NOMO-1 treated with dmso at 0.1 percent for 144 hours (cell line): ENCODE measurements around the gene NPAS2.

Experiments used
- DNase-seq: peaks from one replicate; lab custom pipeline; 2025; ENCODE audit not compliant: unreplicated experiment; lab: John Stamatoyannopoulos, UW

NPAS2 gene

GRCh38 chr2:100880036-100880435 lies 60.1 kb downstream of the NPAS2 start:
- DNase-seq, result no peak

- DNase-seq, result no peak
Observed at GRCh38 chr2:100880730-100881129, 60.8 kb downstream of the NPAS2 start.

DNA sequence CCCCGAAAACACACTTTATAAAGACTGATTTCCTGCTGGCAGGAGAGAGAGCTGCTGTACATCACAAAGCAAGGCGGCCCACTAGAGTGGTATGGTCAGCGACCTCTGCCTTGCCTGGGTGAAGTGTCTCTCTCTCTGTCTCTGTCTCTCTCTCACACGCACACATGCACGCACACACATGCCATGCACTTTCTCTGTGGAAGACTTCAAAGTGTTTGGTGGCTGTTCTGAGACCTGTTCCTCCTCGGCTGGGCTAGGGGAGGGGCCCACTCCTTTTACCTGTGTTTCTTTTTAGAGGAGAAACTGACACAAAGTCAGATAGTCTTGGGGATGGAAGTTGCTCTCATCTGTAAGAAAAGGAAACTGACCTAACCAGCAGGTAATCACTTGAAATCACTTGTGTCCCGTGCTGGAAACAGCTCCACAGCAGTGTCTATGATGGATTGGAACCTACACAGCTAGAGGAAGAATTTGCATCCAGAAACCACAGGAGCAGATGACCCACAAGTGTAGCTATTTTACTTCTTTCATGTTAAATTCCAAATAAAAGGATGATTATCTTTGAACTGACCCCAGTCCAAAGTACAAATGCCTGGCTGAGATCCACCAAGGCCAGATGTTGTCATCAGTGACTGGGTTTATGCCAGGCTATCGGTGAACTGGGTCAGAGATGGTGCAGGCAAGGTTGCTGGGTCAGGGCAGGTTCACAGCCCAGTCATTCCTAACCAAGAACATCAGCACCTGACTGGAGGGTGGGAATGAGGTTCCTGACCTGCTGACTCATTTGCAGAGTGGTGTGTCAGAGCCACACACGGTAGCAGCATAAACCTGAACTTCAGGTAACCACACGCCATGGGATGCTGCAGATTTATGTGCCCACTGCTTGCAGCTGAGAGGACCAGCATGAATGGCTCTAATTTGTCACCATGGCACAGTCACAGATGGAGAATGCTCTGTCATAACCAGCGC lies 63.0 kb downstream of the NPAS2 start:
- no peak for DNase-seq

DNA sequence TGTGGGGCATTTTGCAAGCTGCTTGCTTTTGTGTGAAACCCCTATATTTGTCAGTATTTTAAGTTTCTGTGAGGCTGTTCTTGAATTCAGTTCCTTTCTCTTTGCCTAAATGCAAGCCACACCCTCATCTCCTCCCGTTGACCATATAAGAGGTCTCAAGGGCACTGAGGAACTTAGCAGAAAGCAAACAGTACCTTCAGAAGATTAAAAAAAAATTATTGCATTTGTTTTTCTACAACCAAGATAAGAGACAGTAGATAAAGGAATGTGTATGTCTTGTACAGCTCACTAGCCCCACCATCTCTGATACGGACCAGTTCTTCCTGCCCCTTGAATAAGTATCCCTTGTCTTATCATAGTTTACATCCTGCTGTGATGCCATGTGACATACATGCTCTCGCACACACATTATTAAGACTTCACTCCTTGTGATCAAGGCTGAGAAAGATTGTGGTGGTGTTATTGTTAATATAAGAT lies 64.2 kb downstream of the NPAS2 start:
- DNase-seq, result no peak

DNA sequence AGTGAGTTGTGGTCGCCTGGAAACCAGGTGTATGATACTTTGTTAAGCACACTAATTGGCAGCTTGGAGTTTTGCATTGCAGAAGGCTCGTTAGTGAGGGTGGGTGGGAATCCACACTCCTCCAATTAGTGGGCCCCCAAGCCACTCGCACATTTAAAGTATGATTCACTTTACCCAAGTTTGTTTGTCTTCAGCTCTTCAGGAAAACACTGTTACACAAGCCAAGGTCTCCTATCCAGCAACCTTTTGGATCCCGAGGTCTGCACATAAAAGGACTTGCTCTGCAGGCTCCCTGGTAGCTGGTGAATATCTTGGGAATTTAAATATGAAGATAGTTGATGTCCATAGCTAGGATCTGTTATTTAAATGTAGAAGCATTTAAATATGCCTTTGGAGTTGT lies 66.1 kb downstream of the NPAS2 start:
- DNase-seq, result no peak

- DNase-seq, result no peak
Observed at GRCh38 chr2:100887039-100887578, 67.2 kb downstream of the NPAS2 start.

GRCh38 chr2:100887713-100888495 lies 68.0 kb downstream of the NPAS2 start:
- no peak for DNase-seq

GRCh38 chr2:100888601-100889000 lies 68.7 kb downstream of the NPAS2 start:
- no peak for DNase-seq

- DNase-seq, result no peak
Observed at GRCh38 chr2:100889286-100889685, 69.3 kb downstream of the NPAS2 start.

- no peak for DNase-seq
Observed at GRCh38 chr2:100891906-100892642, 72.1 kb downstream of the NPAS2 start.

GRCh38 chr2:100893392-100894104 lies 73.6 kb downstream of the NPAS2 start:
- no peak for DNase-seq

GRCh38 chr2:100894105-100894795 lies 74.3 kb downstream of the NPAS2 start:
- DNase-seq, result no peak

DNA sequence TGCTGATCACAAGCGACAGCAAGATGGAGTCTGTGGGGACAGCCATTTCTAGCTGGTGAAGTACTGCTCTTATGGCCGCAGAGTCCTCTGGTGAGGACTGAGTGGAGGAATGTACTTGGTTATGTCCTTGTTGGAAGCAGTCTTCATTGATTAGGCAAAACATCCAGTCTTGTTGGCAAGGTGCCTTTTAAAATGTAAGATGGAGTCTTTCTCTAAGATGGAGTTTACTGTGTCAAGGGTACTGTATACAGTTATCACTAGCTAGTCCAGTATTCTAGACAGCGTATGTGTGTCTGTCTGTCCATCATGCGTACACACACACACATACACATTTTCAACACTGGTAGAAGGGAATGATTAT lies 74.8 kb downstream of the NPAS2 start:
- no peak for DNase-seq

- DNase-seq, result no peak
Observed at GRCh38 chr2:100895402-100895801, 75.5 kb downstream of the NPAS2 start.

DNA sequence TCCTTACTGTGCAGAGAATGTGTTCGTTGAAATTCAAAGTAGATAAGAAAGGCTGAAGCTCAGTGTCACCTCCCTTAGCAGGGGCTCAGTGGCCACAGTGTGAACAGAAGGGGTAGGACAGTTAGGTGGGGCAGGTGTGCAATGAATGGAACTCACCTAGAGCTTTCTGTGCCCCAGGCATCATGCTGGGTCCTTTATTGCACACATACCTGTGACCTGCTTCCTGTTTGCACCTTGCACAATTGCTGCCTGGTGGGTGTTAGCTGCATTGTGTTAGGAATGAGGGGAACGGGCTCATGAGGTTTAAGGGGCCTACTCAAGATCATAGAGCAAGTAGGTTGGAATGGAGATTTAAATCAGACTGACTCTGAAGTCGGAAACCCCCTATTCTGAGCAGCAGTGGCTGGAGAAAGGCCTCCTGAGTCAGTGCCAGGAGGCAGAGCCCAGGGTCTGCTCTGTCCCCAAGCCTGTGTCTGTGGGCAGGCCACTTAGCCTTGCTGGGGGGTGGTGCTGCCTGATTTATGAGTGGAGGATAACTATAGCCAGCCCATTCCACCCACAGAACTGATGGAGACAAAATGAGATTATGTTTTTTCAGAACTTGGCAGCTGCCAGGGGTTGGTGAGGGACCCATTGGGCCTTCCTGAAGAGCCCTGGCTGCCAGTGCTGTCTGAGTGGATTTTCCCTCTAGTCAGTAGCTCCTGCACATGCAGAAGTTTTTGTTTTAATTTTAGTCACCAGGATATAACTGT lies 76.2 kb downstream of the NPAS2 start:
- DNase-seq, result no peak

- no peak for DNase-seq
Observed at GRCh38 chr2:100898035-100898665, 78.2 kb downstream of the NPAS2 start.

DNA sequence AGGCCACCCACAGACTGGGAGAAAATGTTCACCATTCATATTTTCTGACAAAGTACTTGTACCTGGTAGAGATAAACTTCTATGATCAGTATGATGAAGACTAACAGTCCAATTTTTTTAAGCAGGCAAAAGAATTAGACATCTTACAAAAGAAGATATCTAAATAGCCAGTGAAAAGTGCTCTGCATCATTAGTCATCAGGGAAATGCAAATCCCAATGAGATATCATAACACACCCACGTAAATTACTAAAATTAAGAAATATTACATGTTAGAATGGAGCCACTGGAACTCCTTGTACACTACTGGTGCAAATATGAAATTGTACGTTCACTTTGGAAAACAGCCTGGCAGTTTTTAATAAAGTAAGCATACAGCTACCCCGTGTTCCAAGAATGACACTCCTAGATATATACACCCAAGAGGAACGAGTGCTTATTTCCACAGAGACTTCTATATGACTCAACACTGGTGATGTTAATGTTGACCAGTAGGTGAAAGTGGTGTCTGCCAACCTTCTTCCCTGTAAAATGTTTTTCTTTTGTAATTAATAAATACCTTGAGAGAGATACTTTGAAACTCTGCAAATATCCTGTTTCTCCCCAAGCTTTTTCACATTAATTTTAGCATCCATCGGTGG lies 80.3 kb downstream of the NPAS2 start:
- no peak for DNase-seq

- no peak for DNase-seq
Observed at GRCh38 chr2:100902817-100903405, 83.0 kb downstream of the NPAS2 start.
